ENCODE results near the gene SDSL.

DNA sequence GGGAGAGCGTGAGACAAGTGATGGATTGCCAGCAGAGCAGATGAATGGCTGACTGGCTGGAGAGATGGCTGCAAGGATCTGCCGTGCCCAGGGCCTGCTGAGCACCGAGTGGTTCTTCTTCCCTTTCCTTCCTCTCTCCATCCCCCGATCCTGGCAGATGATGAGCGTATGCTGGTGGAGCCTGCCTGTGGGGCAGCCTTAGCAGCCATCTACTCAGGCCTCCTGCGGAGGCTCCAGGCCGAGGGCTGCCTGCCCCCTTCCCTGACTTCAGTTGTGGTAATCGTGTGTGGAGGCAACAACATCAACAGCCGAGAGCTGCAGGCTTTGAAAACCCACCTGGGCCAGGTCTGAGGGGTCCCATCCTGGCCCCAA is 15.5 kb downstream of the SDSL start:
- TF ChIP-seq, protein P1, sequence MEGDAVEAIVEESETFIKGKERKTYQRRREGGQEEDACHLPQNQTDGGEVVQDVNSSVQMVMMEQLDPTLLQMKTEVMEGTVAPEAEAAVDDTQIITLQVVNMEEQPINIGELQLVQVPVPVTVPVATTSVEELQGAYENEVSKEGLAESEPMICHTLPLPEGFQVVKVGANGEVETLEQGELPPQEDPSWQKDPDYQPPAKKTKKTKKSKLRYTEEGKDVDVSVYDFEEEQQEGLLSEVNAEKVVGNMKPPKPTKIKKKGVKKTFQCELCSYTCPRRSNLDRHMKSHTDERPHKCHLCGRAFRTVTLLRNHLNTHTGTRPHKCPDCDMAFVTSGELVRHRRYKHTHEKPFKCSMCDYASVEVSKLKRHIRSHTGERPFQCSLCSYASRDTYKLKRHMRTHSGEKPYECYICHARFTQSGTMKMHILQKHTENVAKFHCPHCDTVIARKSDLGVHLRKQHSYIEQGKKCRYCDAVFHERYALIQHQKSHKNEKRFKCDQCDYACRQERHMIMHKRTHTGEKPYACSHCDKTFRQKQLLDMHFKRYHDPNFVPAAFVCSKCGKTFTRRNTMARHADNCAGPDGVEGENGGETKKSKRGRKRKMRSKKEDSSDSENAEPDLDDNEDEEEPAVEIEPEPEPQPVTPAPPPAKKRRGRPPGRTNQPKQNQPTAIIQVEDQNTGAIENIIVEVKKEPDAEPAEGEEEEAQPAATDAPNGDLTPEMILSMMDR (IDR thresholded peaks at IDR 0.05) = no peak
- TF ChIP-seq EP300 (IDR thresholded peaks at IDR 0.05) (no peak), POLR2A (IDR thresholded peaks at IDR 0.05) (no peak)

All from sigmoid colon (tissue), 4 donors.